ENCODE results near the gene SYNJ1. TPM values are rescaled to one million over a fixed set of nuclear protein-coding genes. Genes with fewer than 3 reads are reported as not detected.
"Not testable (repeated sequence)": the region's sequence is repeated elsewhere in the genome, so short reads cannot be mapped to it uniquely, and the experiment has no call there.

SYNJ1 gene
- total and polyA plus RNA-seq, 12 donors: 5.0 to 19.4 (median 10.9) TPM

DNA sequence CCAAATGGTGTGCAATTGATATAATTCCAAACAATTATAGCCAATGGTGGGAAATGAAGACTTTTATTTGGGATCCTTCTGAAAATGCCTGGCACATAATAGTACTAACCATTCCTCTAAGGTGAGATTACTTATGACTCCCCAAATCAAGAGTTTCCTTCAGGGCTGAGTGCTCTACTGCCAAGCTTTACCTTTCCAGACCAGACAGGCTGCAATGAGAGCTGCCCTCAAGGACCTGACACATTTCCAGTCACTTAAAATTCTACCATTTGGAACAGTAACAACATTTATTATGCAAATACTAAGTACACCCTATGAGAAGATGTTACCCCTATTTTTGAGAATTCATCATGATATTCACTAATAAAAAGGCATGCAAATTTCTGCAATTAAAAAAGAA, 22.6 kb upstream of the SYNJ1 start:
- DNase-seq: no peak
- Histone ChIP-seq H3K9me3 (replicated peaks in 1 of 3) (no peaks in the 10 kb centered on the region), H3K4me1 (replicated peaks in 1 of 2) (peaks cover 0 to 3% of the 10 kb centered on the region in 2 donors), H3K27ac (no peak overlapping the region), H3K4me3 (no peak overlapping the region), H3K27me3 (no peaks in the 10 kb centered on the region), H3K36me3 (replicated peaks in 1 of 2) (peaks cover 0 to 66% of the 10 kb centered on the region in 2 donors)
- intact Hi-C loops (cut with DNase I): no loop called here
- TF ChIP-seq, protein P1, sequence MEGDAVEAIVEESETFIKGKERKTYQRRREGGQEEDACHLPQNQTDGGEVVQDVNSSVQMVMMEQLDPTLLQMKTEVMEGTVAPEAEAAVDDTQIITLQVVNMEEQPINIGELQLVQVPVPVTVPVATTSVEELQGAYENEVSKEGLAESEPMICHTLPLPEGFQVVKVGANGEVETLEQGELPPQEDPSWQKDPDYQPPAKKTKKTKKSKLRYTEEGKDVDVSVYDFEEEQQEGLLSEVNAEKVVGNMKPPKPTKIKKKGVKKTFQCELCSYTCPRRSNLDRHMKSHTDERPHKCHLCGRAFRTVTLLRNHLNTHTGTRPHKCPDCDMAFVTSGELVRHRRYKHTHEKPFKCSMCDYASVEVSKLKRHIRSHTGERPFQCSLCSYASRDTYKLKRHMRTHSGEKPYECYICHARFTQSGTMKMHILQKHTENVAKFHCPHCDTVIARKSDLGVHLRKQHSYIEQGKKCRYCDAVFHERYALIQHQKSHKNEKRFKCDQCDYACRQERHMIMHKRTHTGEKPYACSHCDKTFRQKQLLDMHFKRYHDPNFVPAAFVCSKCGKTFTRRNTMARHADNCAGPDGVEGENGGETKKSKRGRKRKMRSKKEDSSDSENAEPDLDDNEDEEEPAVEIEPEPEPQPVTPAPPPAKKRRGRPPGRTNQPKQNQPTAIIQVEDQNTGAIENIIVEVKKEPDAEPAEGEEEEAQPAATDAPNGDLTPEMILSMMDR (IDR thresholded peaks at IDR 0.05): no peak
- no peak for TF ChIP-seq POLR2A (IDR thresholded peaks at IDR 0.05)

DNA sequence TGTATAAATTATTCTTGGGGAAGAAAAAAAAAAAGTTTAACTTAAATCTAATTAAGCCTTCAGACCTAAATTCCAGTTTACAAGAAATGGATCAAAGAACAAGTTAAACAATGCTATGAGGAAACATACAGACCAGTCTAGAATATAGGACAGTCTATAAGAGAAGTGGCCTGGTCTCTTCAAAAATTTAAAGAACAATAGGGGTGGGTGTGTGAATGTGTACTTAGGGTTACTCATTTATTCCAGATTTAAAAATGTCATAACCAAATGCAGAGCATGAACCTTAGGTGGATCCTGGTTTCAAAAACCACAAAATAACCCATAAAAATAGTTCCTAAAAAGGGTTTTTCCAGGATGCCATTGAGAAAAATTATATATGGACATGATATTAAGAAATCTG, 21.8 kb upstream of the SYNJ1 start:
- Histone ChIP-seq H3K4me1 (replicated peaks in 1 of 2) (peaks cover 0 to 3% of the 10 kb centered on the region in 2 donors), H3K9me3 (replicated peaks in 1 of 3) (no peaks in the 10 kb centered on the region), H3K4me3 (no peak overlapping the region), H3K36me3 (replicated peaks in 1 of 2) (peaks cover 0 to 66% of the 10 kb centered on the region in 2 donors), H3K27ac (no peak overlapping the region), H3K27me3 (no peaks in the 10 kb centered on the region)
- no peak for DNase-seq
- intact Hi-C loops (cut with DNase I): no loop called here
- no peak for TF ChIP-seq POLR2A (IDR thresholded peaks at IDR 0.05)
- TF ChIP-seq, protein P1 (IDR thresholded peaks at IDR 0.05): no peak

DNA sequence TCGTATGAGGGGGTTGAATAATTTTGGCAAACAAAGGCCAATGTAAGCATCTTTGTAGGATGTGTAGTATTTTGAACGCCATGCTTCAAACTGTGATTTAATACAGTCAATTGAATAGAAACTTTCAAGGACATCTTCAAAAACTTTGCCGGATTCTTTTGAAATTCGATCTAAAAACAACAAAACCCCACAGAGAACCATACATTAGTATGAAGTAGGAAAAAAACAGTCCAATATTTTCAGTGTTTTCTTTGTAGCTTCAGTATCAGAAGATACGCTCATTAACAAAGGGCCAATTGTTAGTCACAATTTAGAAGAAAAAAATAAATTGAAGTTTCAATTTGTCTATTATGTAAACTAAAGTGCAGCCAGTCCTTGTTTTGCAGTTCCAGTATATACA, 20.7 kb upstream of the SYNJ1 start:
- Histone ChIP-seq H3K27me3 (no peaks in the 10 kb centered on the region), H3K4me1 (replicated peaks in 1 of 2) (peaks cover 0 to 3% of the 10 kb centered on the region in 2 donors), H3K9me3 (replicated peaks in 1 of 3) (no peaks in the 10 kb centered on the region), H3K4me3 (no peak overlapping the region), H3K27ac (no peak overlapping the region), H3K36me3 (replicated peaks in 1 of 2) (peaks cover 0 to 67% of the 10 kb centered on the region in 2 donors)
- no peak for DNase-seq
- TF ChIP-seq POLR2A (IDR thresholded peaks at IDR 0.05): no peak
- TF ChIP-seq, protein P1 (IDR thresholded peaks at IDR 0.05): no peak
- intact Hi-C loops (cut with DNase I): no loop called here
- 45 to 71% (median 58%) methylated on average over 5 of the region's 5 CpGs for WGBS, 4 donors

- Histone ChIP-seq H3K4me1 (replicated peaks in 1 of 2) (peaks cover 0 to 3% of the 10 kb centered on the region in 2 donors), H3K27ac (no peak overlapping the region), H3K4me3 (no peak overlapping the region), H3K9me3 (replicated peaks in 1 of 3) (no peaks in the 10 kb centered on the region), H3K36me3 (replicated peaks in 1 of 2) (peaks cover 0 to 79% of the 10 kb centered on the region in 2 donors), H3K27me3 (no peaks in the 10 kb centered on the region)
- intact Hi-C loops (cut with DNase I): no loop called here
- WGBS, 4 donors: 81 to 86% (median 84%) methylated on average over 1 of the region's 1 CpG
- TF ChIP-seq POLR2A (IDR thresholded peaks at IDR 0.05): no peak
- no peak for DNase-seq
Observed at GRCh38 chr21:32747396-32747795, 19.6 kb upstream of the SYNJ1 start.

GRCh38 chr21:32746711-32747110, 18.9 kb upstream of the SYNJ1 start:
- H3K27ac ChIP-seq; H3K27me3 ChIP-seq; DNase-seq; H3K4me1 ChIP-seq (replicated peaks in 1 of 2); intact Hi-C loops (cut with DNase I); H3K4me3 ChIP-seq; H3K9me3 ChIP-seq (replicated peaks in 1 of 3): not testable (repeated sequence)
- 90 to 100% (median 95%) methylated on average over 2 to 3 of the region's 3 CpGs for WGBS, 4 donors
- peaks cover 0 to 85% of the 10 kb centered on the region in 2 donors for H3K36me3 ChIP-seq (replicated peaks in 1 of 2)
